ENCODE data around the gene THEM5. TPM values are rescaled to one million over a fixed set of nuclear protein-coding genes. Genes with fewer than 3 reads are reported as not detected.
"Not testable (repeated sequence)": the region's sequence is repeated elsewhere in the genome, so short reads cannot be mapped to it uniquely, and the experiment has no call there.

The THEM5 gene
- total and polyA plus RNA-seq, 10 of the 15 experiments (the other 5 are each of a cell fraction or from before 2014, with no cell fraction given) = 0.16 TPM; not detected in 9

DNA sequence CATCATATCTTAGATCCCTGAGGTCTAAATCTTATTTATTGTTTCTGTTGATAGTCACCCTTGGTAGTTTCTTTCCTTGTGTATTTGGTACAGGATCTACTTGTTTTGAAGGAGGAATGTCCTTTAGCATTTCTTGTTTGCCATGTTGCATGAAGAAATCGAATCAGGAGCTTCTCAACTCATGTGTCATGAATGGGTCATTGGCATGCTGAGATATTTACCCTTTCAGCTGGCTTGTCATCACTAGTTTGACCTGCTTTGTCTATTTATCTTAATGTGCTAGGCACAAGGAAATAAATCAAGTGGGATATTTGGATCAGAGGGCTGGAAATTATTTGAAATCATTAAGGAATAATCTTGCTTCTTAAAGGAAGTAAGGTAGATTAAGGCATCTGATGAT, 32.0 kb upstream of the THEM5 start:
- Histone ChIP-seq H4K20me1 (ENCODE audit: control insufficient read depth, insufficient read depth) (no peaks in the 10 kb centered on the region), H3K9me3 (replicated peaks; ENCODE audit: control insufficient read depth, insufficient read depth, low read length) (no peaks in the 10 kb centered on the region), H3K4me3 (no peak overlapping the region), H3K36me3 (ENCODE audit: control insufficient read depth in 2 of 2, insufficient read depth in 2 of 2, low read length in 1 of 2) (0 out of 4 replicates have a peak, but pooled peaks cover 0 to 4% of the 10 kb centered on the region in 2 experiments), H3K27ac (ENCODE audit: control insufficient read depth, insufficient read depth) (no peak overlapping the region), H3K4me2 (ENCODE audit: control insufficient read depth, insufficient read depth) (no peak overlapping the region), H3K79me2 (ENCODE audit: control insufficient read depth, insufficient read depth, low read length) (no peaks in the 10 kb centered on the region), H3K27me3 (replicated peaks in 1 of 2; ENCODE audit: control insufficient read depth in 2 of 2, insufficient read depth in 2 of 2, low read length in 1 of 2) (no peaks in the 10 kb centered on the region), H3K4me1 (ENCODE audit: control insufficient read depth, insufficient read depth, low read length) (no peaks in the 10 kb centered on the region), H3K9ac (ENCODE audit: control insufficient read depth, insufficient read depth, low read length) (no peak overlapping the region), H2AFZ (ENCODE audit: control insufficient read depth, low read depth, low read length) (no peak overlapping the region)
- no peak for DNase-seq (ENCODE audit: low read depth, low spot score)
- intact Hi-C loops (cut with micrococcal nuclease; ENCODE audit: unreplicated experiment) (no loop called here), in situ Hi-C loops (cut with MboI) (loop anchor here (5.0 kb wide), 1 partner anchor 112 kb away; no protein-coding TSS in a partner anchor)
- no peak for ATAC-seq
- FAIRE-seq = no peak
- 100% methylated on average over 1 of the region's 1 CpG for WGBS (ENCODE audit: insufficient coverage, insufficient replicate concordance, low lambda C conversion rate, missing lambda C conversion rate)
- RAD21 ChIA-PET (ENCODE audit: unreplicated experiment) = no interaction called here
- no peak for TF ChIP-seq HDGF (IDR thresholded peaks at IDR 0.05)
- POLR2A ChIA-PET = no interaction called here
- SMC1A ChIA-PET (ENCODE audit: uncharacterized antibody, unreplicated experiment) = interaction anchor here (1.2 kb wide), 1 partner anchor 103 kb away, joined by 3 read pairs; no protein-coding TSS in a partner anchor
- no TSS peak for BruUV-seq (replicated peaks)
- CTCF ChIA-PET = interaction anchor here (0.7 to 0.9 kb wide), 2 partner anchors 103 to 114 kb away, joined by 3 to 4 read pairs; no protein-coding TSS in a partner anchor

DNA sequence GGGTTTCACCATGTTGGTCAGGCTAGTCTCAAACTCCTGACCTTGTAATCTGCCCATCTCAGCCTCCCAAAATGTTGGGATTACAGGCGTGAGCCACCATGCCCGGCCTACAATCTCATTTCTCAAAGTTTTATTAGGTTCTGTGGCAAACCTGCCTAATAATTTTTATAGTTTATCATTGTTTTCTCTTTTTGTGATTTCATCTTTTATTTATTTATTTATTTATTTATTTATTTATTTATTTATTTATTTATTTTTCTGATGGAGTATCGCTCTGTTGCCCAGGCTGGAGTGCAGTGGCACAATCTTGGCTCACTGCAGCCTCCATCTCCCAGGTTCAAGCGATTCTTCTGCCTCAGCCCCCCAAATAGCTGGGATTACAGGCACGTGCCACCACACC, 31.4 kb upstream of the THEM5 start:
- H3K9me3 ChIP-seq (replicated peaks; ENCODE audit: control insufficient read depth, insufficient read depth, low read length); FAIRE-seq; H3K4me1 ChIP-seq (ENCODE audit: control insufficient read depth, insufficient read depth, low read length); ATAC-seq; H3K4me2 ChIP-seq (ENCODE audit: control insufficient read depth, insufficient read depth); H3K27me3 ChIP-seq (replicated peaks in 1 of 2; ENCODE audit: control insufficient read depth in 2 of 2, insufficient read depth in 2 of 2, low read length in 1 of 2); H3K79me2 ChIP-seq (ENCODE audit: control insufficient read depth, insufficient read depth, low read length); H2AFZ ChIP-seq (ENCODE audit: control insufficient read depth, low read depth, low read length); POLR2A ChIA-PET; BruUV-seq (replicated peaks); H3K4me3 ChIP-seq; H4K20me1 ChIP-seq (ENCODE audit: control insufficient read depth, insufficient read depth); DNase-seq (ENCODE audit: low read depth, low spot score); RAD21 ChIA-PET (ENCODE audit: unreplicated experiment); intact Hi-C loops (cut with micrococcal nuclease; ENCODE audit: unreplicated experiment); H3K9ac ChIP-seq (ENCODE audit: control insufficient read depth, insufficient read depth, low read length); H3K36me3 ChIP-seq (ENCODE audit: control insufficient read depth in 2 of 2, insufficient read depth in 2 of 2, low read length in 1 of 2); H3K27ac ChIP-seq (ENCODE audit: control insufficient read depth, insufficient read depth): not testable (repeated sequence)
- ChIA-PET CTCF (interaction anchor here (0.9 to 1.3 kb wide), 5 partner anchors 40 to 117 kb away, joined by 3 to 6 read pairs (median 4); no protein-coding TSS in a partner anchor), SMC1A (ENCODE audit: uncharacterized antibody, unreplicated experiment) (interaction anchor here (1.2 kb wide), 1 partner anchor 104 kb away, joined by 3 read pairs; no protein-coding TSS in a partner anchor)
- WGBS (ENCODE audit: insufficient coverage, insufficient replicate concordance, low lambda C conversion rate, missing lambda C conversion rate) = 87% methylated on average over 5 of the region's 5 CpGs
- in situ Hi-C loops (cut with MboI) = loop anchor here (5.0 kb wide), 1 partner anchor 112 kb away; no protein-coding TSS in a partner anchor

All from GM12878 (cell line).